Activated CD4-positive, alpha-beta memory T cell treated with anti-CD3 and anti-CD28 coated beads, Interleukin-2, amount 10 ng/mL, durations not matched to agents 7 days and 5 days (primary cell): ENCODE measurements around the gene TMEM185B. TPM values are rescaled to one million over a fixed set of nuclear protein-coding genes. Genes with fewer than 3 reads are reported as not detected.
A peak's percentile ranks its signal among the peaks of the same experiment; 100 is the strongest.
"Not testable (repeated sequence)": the region's sequence is repeated elsewhere in the genome, so short reads cannot be mapped to it uniquely, and the experiment has no call there.

Experiments
- CTCF ChIA-PET: fragments of 350-600 bp; sonication (Branson Sonifier 250); formaldehyde crosslinking; loops from one replicate; lab custom pipeline; 2021; ENCODE audit warnings: antibody characterized with exemption, inconsistent platforms; lab: Charles Lee
- POLR2A ChIA-PET: fragments of 350-600 bp; sonication (Branson Sonifier 250); formaldehyde crosslinking; loops from one replicate; lab custom pipeline; 2021; ENCODE audit warnings: antibody characterized with exemption; lab: Charles Lee
- DNase-seq: peaks from one replicate; pipeline ENCODE4 v3.0.0-alpha.2; 2020
- H3K27ac Mint-ChIP-seq: one replicate; pipeline ENCODE4 v1.8.0; 2021; ENCODE audit warnings: mild to moderate bottlenecking, mixed read lengths
- H3K27me3 Mint-ChIP-seq: one replicate; pipeline ENCODE4 v1.8.0; 2021; ENCODE audit warnings: mixed read lengths
- H3K36me3 Mint-ChIP-seq: one replicate; pipeline ENCODE4 v1.8.0; 2021; ENCODE audit warnings: low read depth, mixed read lengths
- H3K4me1 Mint-ChIP-seq: one replicate; pipeline ENCODE4 v1.8.0; 2021; ENCODE audit warnings: mixed read lengths
- H3K4me3 Mint-ChIP-seq: one replicate; pipeline ENCODE4 v1.8.0; 2021; ENCODE audit warnings: mild to moderate bottlenecking, mixed read lengths
- H3K9me3 Mint-ChIP-seq: one replicate; pipeline ENCODE4 v1.8.0; 2021; ENCODE audit warnings: mixed read lengths
- total RNA-seq, 2 experiments: library from RNA; stranded (reverse); gene quantifications; one replicate each; pipeline ENCODE4 v1.2.3, GENCODE V29; 2021

Gene TMEM185B
- total RNA-seq, 2 experiments from 2014 or later = 19.2 to 21.8 TPM

GRCh38 chr2:120236791-120237190 lies 13.6 kb upstream of the TMEM185B start:
- ChIA-PET POLR2A (interaction anchor here (0.8 to 1.1 kb wide), 3 partner anchors 14 to 15 kb away, joined by 3 read pairs; partner anchors contain the start of genes RALB and TMEM185B), CTCF (interaction anchor here (0.7 to 1.3 kb wide), 3 partner anchors 15 to 76 kb away, joined by 3 to 4 read pairs (median 4); no protein-coding TSS in a partner anchor)
- Mint-ChIP-seq H3K9me3 (peaks cover 2% of the 10 kb centered on the region), H3K4me1 (peaks cover 28% of the 10 kb centered on the region), H3K27ac (no peak overlapping the region), H3K4me3 (no peak overlapping the region), H3K27me3 (no peaks in the 10 kb centered on the region), H3K36me3 (peaks cover 4% of the 10 kb centered on the region)
- no peak for DNase-seq

GRCh38 chr2:120236316-120236715 lies 13.1 kb upstream of the TMEM185B start:
- Mint-ChIP-seq H3K4me3 (no peak overlapping the region), H3K27me3 (no peaks in the 10 kb centered on the region), H3K36me3 (peaks cover 5% of the 10 kb centered on the region), H3K27ac (no peak overlapping the region), H3K9me3 (peaks cover 2% of the 10 kb centered on the region), H3K4me1 (peaks cover 28% of the 10 kb centered on the region)
- ChIA-PET POLR2A (interaction anchor here (0.8 to 1.1 kb wide), 3 partner anchors 13 to 16 kb away, joined by 3 read pairs; partner anchors contain the start of genes RALB and TMEM185B), CTCF (interaction anchor here (0.7 to 1.3 kb wide), 3 partner anchors 16 to 77 kb away, joined by 3 to 4 read pairs (median 4); no protein-coding TSS in a partner anchor)
- DNase-seq = no peak

DNA sequence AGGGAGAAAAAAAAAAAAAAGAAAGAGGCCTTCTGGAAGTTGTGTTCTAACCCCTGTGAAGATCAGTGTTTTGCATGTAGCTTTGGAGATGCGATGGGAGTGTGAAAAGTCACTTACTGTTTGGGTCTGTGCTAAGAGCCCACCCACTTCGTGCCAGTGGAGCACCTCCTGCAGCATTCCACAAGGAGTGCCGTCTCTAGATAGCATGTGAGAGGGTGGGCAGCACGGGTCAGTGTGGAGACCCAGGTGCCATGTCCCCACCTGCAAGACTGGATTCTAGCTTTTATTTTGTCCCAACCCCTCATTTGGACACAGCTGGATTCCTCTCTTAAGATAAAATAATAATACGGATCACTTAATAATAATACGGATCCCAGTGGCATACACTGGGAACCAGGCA lies 12.5 kb upstream of the TMEM185B start:
- Mint-ChIP-seq H3K27me3 (no peaks in the 10 kb centered on the region), H3K9me3 (peaks cover 2% of the 10 kb centered on the region), H3K27ac (no peak overlapping the region)

DNA sequence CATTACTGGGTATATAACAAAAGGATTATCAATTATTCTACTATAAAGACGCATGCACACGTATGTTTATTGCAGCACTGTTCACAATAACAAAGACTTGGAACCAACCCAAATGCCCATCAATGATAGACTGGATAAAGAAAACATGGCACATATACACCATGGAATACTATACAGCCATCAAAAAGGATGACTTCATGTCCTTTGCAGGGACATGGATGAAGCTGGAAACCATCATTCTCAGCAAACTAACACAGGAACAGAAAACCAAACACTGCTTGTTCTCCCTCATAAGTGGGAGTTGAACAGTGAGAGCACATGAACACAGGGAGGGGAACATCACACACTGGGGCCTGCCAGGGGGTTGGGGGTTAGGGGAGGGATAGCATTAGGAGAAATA lies 12.0 kb upstream of the TMEM185B start:
- CTCF ChIA-PET = interaction anchor here (1.5 kb wide), 1 partner anchor 78 kb away, joined by 4 read pairs; no protein-coding TSS in a partner anchor
- H3K27me3 Mint-ChIP-seq, H3K4me3 Mint-ChIP-seq, POLR2A ChIA-PET, H3K27ac Mint-ChIP-seq, DNase-seq, H3K9me3 Mint-ChIP-seq: not testable (repeated sequence)
- Mint-ChIP-seq H3K36me3 (peaks cover 15% of the 10 kb centered on the region), H3K4me1 (peaks cover 34% of the 10 kb centered on the region)

More for the DNA sequence above, 12.5 kb upstream of the TMEM185B start:
- peaks cover 30% of the 10 kb centered on the region for H3K4me1 Mint-ChIP-seq
- no peak for DNase-seq
- peaks cover 11% of the 10 kb centered on the region for H3K36me3 Mint-ChIP-seq
- ChIA-PET POLR2A (interaction anchor here (0.8 kb wide), 1 partner anchor 17 kb away, joined by 3 read pairs; the partner anchor contains the start of gene RALB), CTCF (interaction anchor here (1.0 to 1.5 kb wide), 3 partner anchors 16 to 77 kb away, joined by 3 to 4 read pairs (median 4); no protein-coding TSS in a partner anchor)
- H3K4me3 Mint-ChIP-seq = no peak overlapping the region

DNA sequence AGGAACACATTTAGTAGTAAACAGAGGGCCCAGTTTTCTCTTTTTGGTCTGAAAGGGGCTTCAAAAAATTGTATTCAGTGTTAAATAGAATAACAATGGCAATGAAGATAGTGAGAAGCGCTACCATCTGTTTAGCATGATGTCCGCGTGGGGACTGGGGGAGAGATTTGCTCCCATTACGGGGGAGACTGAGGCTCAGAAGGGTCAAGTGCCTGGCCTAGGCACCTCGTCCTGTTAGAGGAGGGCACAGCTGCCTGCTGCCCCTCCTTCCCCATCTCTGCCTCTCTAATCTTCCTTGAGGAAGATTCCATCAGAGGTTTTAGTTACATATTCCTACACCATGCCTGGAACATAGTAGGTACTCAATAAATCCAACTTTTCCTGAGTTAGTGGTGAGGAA lies 10.1 kb upstream of the TMEM185B start:
- H3K4me1 Mint-ChIP-seq = peaks cover 51% of the 10 kb centered on the region
- ChIA-PET CTCF (interaction anchor here (1.8 to 3.8 kb wide), 2 partner anchors 10 to 79 kb away, joined by 8 to 50 read pairs; partner anchors contain the start of gene TMEM185B), POLR2A (interaction anchor here (1.1 to 5.6 kb wide), 10 partner anchors 8 to 79 kb away, joined by 3 to 45 read pairs (median 12); partner anchors contain the start of genes RALB and TMEM185B)
- H3K9me3 Mint-ChIP-seq = peaks cover 2% of the 10 kb centered on the region
- H3K27me3 Mint-ChIP-seq = no peaks in the 10 kb centered on the region
- peak overlapping the region; percentile 96 for H3K4me3 Mint-ChIP-seq
- no peak for DNase-seq
- H3K36me3 Mint-ChIP-seq = peaks cover 32% of the 10 kb centered on the region
- peak overlapping the region; percentile 99 for H3K27ac Mint-ChIP-seq

- Mint-ChIP-seq H3K27ac (peak overlapping the region; percentile 99), H3K4me1 (peaks cover 57% of the 10 kb centered on the region), H3K27me3 (no peaks in the 10 kb centered on the region), H3K4me3 (peak overlapping the region; percentile 96), H3K9me3 (peaks cover 2% of the 10 kb centered on the region), H3K36me3 (peaks cover 40% of the 10 kb centered on the region)
- ChIA-PET POLR2A (interaction anchor here (0.6 to 5.6 kb wide), 28 partner anchors 10 to 865 kb away, joined by 3 to 45 read pairs (median 6); partner anchors contain the start of genes C2orf76, DBI, EPB41L5 and PTPN4), CTCF (interaction anchor here (0.8 to 3.8 kb wide), 13 partner anchors 9 to 528 kb away, joined by 3 to 50 read pairs (median 4); partner anchors contain the start of genes RALB and TMEM185B)
- DNase-seq = peak; percentile 84
Measured at GRCh38 chr2:120231974-120232635, 8.9 kb upstream of the TMEM185B start.

GRCh38 chr2:120231564-120231973 lies 8.4 kb upstream of the TMEM185B start:
- Mint-ChIP-seq H3K9me3 (peaks cover 2% of the 10 kb centered on the region), H3K4me3 (peak overlapping the region; percentile 96), H3K36me3 (peaks cover 46% of the 10 kb centered on the region), H3K27me3 (no peaks in the 10 kb centered on the region), H3K4me1 (peaks cover 62% of the 10 kb centered on the region), H3K27ac (peak overlapping the region; percentile 99)
- ChIA-PET CTCF (interaction anchor here (0.8 to 3.8 kb wide), 9 partner anchors 8 to 527 kb away, joined by 3 to 50 read pairs (median 6); partner anchors contain the start of gene TMEM185B), POLR2A (interaction anchor here (0.6 to 5.6 kb wide), 23 partner anchors 9 to 472 kb away, joined by 3 to 45 read pairs (median 7); partner anchors contain the start of genes EPB41L5, PTPN4, RALB and TMEM185B)
- DNase-seq = peak; percentile 44

DNA sequence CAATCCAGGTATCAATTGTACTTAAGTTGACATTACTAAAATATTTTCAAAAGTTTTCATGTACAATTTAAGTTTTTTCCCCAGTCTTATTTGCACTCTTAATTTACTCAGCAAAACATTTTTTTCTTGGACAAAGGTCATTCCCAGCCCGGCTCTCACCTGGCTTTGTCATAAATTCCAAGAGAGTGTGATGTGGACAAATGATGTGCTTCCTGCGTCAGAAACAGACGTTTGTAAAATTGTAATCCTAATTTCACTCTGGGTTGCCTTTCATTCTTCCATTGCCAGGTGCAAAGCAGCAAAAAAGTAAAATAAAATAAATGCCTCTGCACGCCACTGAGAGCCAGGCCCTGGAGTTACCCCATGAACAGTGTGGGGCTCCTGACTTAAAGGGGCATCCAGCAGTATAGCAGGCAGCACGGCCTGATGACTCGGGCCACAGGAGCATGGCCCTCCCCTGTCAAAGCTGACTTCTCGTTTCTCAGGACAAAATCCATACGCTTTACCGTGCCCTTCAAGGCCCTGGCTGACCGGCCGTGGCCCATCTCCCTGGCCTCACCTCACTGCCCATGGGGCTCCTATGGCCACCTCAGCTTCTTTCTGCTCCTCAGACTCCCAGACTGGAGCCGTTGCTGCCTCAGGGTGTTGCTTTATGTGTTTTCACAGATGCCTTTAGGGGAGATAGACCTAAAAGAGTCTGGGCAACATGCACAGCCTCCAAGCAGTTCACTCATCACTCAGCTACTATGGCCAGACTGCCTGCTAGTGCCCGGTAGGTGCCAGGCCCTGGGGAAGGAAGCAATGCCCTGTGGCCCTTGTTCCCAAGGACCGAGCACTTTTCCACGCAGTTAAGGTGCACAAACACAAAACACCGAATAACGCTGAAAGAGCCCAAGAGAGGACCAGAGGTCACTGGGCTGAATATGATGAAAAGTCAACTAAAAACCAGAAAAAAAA lies 7.6 kb upstream of the TMEM185B start:
- Mint-ChIP-seq H3K27ac (peak overlapping the region; percentile 99), H3K4me1 (peaks cover 69% of the 10 kb centered on the region), H3K4me3 (peak overlapping the region; percentile 96), H3K9me3 (peaks cover 2% of the 10 kb centered on the region), H3K27me3 (no peaks in the 10 kb centered on the region), H3K36me3 (peaks cover 52% of the 10 kb centered on the region)
- CTCF ChIA-PET = interaction anchor here (0.7 to 3.8 kb wide), 7 partner anchors 22 to 84 kb away, joined by 3 to 50 read pairs (median 4); no protein-coding TSS in a partner anchor
- DNase-seq = no peak
- POLR2A ChIA-PET = interaction anchor here (0.6 to 5.6 kb wide), 14 partner anchors 9 to 315 kb away, joined by 3 to 45 read pairs (median 12); partner anchors contain the start of genes RALB and TMEM185B

DNA sequence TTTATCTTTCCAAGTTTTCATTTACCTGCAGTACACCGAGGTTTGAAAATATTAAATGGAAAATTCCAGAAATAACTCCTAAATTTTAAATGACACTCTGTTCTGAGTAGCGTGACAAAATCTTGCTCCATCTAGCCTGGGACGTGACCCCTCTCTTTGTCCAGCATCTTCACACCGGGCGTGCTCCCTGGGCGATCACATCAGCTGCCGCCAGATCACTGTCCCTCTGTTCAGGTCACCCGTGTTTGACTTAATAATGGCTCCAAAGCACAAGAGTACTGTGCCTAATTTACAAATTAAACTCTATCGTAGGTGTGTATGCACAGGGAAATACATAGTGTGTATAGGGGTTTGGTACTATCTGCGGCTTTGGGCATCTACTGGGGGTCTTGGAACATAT lies 6.1 kb upstream of the TMEM185B start:
- Mint-ChIP-seq H3K9me3 (no peaks in the 10 kb centered on the region), H3K4me3 (peak overlapping the region; percentile 89), H3K27me3 (no peaks in the 10 kb centered on the region), H3K36me3 (peaks cover 61% of the 10 kb centered on the region), H3K27ac (peak overlapping the region; percentile 64), H3K4me1 (peaks cover 74% of the 10 kb centered on the region)
- POLR2A ChIA-PET = interaction anchor here (4.0 to 5.6 kb wide), 3 partner anchors 23 to 83 kb away, joined by 33 to 45 read pairs (median 34); partner anchors contain the start of gene RALB
- CTCF ChIA-PET = interaction anchor here (1.6 to 3.8 kb wide), 2 partner anchors 83 to 85 kb away, joined by 4 to 50 read pairs; no protein-coding TSS in a partner anchor
- no peak for DNase-seq

- H3K27ac Mint-ChIP-seq = peak overlapping the region; percentile 11
- peaks cover 76% of the 10 kb centered on the region for H3K4me1 Mint-ChIP-seq
- H3K9me3 Mint-ChIP-seq = no peaks in the 10 kb centered on the region
- H3K4me3 Mint-ChIP-seq = peak overlapping the region; percentile 89
- H3K27me3 Mint-ChIP-seq = no peaks in the 10 kb centered on the region
- DNase-seq = no peak
- CTCF ChIA-PET = interaction anchor here (1.5 to 2.5 kb wide), 3 partner anchors 29 to 85 kb away, joined by 3 to 16 read pairs (median 5); no protein-coding TSS in a partner anchor
- POLR2A ChIA-PET = interaction anchor here (1.0 to 5.6 kb wide), 3 partner anchors 24 to 84 kb away, joined by 3 to 34 read pairs (median 5); partner anchors contain the start of gene RALB
- H3K36me3 Mint-ChIP-seq = peaks cover 64% of the 10 kb centered on the region
Measured at GRCh38 chr2:120228503-120228902, 5.3 kb upstream of the TMEM185B start.
